PFSK-1 (cell line): ENCODE measurements around the gene PSME1.

ENCODE experiments used
- FOXP2 ChIP-seq: optimal IDR thresholded peaks from 2 replicates; pipeline ENCODE3; 2011; ENCODE audit warnings: borderline replicate concordance, control low read depth, inconsistent platforms; ENCODE audit not compliant: insufficient read depth; ENCODE audit errors: extremely low read length, extremely low read depth
- POLR2AphosphoS5 ChIP-seq: IDR thresholded peaks from 2 replicates; pipeline ENCODE4 v1.6.1; 2012; ENCODE audit warnings: low read depth, mild to moderate bottlenecking, control low read depth, low read length, moderate library complexity
- REST ChIP-seq, 2 experiments: IDR thresholded peaks; 2 replicates each; pipeline versions ENCODE4 v1.6.1 to v1.8.0; 2011 to 2012; ENCODE audit warnings: low read depth in 2 of 2, low read length in 2 of 2, control low read depth in 1 of 2, inconsistent platforms in 1 of 2, mild to moderate bottlenecking in 1 of 2, moderate library complexity in 1 of 2; ENCODE audit not compliant: insufficient read depth in 1 of 2
- SIN3A ChIP-seq: IDR thresholded peaks from 2 replicates; pipeline ENCODE4 v1.6.1; 2012; ENCODE audit warnings: mild to moderate bottlenecking, low read length, moderate library complexity, borderline replicate concordance; ENCODE audit not compliant: insufficient read depth
- TAF1 ChIP-seq: IDR thresholded peaks from 2 replicates; pipeline ENCODE4 v1.6.1; 2012; ENCODE audit warnings: low read length, control low read depth, borderline replicate concordance; ENCODE audit not compliant: insufficient read depth

PSME1 gene

DNA sequence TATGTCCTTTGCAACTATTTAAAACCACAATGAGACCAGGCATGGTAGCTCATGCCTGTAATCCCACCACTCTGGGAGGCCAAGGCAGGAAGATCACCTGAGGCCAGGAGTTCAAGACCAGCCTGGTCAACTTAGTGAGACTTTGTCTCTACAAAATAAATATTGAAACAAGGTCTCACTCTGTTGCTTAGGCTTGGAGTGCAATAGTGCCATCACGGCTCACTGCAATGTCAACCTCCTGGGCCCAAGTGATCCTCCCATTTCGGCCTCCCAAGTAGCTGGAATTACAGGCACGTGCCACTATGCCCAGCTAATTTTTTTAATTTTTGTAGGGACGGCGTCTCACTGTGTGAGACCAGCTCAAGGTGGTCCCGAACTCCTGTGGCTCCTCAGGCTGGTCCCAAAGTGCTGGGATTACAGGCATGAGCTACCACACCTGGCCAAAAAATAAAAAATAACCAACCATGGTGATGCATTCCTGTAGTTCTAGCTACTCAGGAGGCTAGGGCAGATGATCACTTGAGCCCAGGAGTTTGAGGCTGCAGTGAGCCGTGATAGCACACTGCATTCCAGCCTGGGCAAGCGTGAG, 6.5 kb upstream of the PSME1 start:
- TF ChIP-seq FOXP2 (no peak), POLR2AphosphoS5 (no peak), SIN3A (no peak), REST (IDR thresholded peaks at IDR 0.05; ENCODE audit: insufficient read depth in 1 of 2, low read depth in 2 of 2, low read length in 2 of 2) (no peak), TAF1 (no peak)

DNA sequence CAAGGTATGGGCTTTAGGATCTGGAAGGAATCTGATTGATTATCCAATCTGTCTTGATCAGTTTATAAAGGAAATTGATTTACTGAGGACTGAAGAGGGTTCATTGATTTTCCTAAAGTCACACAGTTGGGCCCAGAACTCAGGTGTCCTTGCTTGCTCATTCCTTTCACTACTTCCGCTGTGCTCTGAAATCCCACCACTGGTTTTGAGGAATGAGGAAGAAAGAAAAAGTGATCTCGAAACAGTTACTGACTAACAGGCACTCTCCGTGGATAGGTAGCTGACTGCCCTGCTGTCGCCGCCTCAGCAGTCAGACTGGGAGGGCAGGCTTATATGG, 5.6 kb upstream of the PSME1 start, which contains the start of gene FITM1:
Gene FITM1, plus strand, starts transcription at position 280 of the 337 bp plus-strand sequence. CDS start 905 bp downstream, outside the sequence.
- TF ChIP-seq SIN3A (no peak), TAF1 (no peak), FOXP2 (no peak), REST (IDR thresholded peaks at IDR 0.05; ENCODE audit: insufficient read depth in 1 of 2, low read depth in 2 of 2, low read length in 2 of 2) (no peak)

DNA sequence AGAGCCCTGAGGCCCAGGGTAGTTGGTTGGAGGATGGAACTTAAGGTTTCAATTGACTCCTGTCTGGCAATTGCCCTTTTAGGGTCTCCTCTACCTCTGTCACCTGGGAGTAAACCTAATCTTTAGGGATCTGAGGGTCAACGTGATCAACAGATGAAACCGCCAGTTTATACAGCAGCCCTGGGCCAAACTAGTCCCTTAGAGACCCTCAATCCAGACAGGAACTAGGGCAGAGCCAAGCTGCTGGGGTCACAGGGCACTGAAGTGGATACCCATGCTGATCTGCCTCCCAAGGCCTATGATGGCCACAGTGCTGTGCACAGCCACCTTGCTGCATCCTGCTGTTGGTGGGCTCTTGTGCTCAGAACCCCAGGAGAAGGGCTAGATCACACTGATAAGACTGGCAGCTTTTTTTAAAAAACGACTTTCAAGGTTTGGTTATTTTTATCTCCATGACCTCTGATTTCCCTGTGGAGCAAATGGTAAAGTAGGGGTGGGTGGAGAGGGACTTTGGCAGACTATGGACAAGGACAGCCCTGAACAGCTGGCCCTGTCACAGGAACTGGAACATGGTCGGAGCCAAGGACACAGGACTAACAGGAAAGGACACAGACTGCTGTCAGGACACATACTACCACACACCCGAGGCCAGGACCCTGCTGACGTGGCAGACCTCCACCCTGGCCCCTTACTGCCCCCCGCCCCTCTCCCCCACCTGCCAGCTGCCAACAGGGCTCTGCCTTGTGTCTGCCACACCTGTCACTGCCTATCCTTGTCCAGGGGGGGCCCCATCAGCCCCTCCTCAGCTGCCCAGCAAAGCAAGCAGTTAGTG, 5.1 kb upstream of the PSME1 start:
- TF ChIP-seq SIN3A (no peak), POLR2AphosphoS5 (no peak), TAF1 (no peak), FOXP2 (no peak), REST (IDR thresholded peaks at IDR 0.05; ENCODE audit: insufficient read depth in 1 of 2, low read depth in 2 of 2, low read length in 2 of 2) (no peak)

GRCh38 chr14:24131549-24131966, 4.4 kb upstream of the PSME1 start:
- TF ChIP-seq POLR2AphosphoS5 (no peak), TAF1 (no peak), REST (IDR thresholded peaks at IDR 0.05; ENCODE audit: insufficient read depth in 1 of 2, low read depth in 2 of 2, low read length in 2 of 2) (no peak), SIN3A (no peak), FOXP2 (no peak)
